HG03066 (cell line): ENCODE measurements around the gene DSCAML1.
"Not testable (repeated sequence)": the region's sequence is repeated elsewhere in the genome, so short reads cannot be mapped to it uniquely, and the experiment has no call there.

Experiments
- ATAC-seq: cut with Tn5 transposase; IDR thresholded peaks from one replicate; pipeline ENCODE4 v1.9.1; 2021; ENCODE audit warnings: low read depth; ENCODE audit not compliant: unreplicated experiment

Gene DSCAML1

DNA sequence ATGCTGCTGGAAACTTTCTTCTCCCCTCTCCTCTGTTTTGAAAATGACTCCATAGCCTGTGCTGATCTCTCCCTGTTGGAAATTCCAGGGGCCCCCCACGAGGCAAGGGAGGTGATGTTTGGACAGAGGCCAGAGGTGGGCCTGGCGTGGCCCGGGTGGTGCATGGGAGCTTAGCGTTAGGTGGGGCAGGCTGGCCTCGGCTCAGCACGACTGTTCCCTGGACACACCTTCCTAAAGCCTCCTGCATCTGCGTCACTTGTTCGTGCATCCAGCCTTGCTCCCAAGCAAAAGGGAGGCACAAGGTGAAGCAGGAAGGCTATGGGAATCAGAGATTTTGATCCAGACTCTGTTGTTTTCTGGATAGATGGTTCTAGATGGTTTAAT is 334.2 kb downstream of the DSCAML1 start:
- ATAC-seq = no peak

DNA sequence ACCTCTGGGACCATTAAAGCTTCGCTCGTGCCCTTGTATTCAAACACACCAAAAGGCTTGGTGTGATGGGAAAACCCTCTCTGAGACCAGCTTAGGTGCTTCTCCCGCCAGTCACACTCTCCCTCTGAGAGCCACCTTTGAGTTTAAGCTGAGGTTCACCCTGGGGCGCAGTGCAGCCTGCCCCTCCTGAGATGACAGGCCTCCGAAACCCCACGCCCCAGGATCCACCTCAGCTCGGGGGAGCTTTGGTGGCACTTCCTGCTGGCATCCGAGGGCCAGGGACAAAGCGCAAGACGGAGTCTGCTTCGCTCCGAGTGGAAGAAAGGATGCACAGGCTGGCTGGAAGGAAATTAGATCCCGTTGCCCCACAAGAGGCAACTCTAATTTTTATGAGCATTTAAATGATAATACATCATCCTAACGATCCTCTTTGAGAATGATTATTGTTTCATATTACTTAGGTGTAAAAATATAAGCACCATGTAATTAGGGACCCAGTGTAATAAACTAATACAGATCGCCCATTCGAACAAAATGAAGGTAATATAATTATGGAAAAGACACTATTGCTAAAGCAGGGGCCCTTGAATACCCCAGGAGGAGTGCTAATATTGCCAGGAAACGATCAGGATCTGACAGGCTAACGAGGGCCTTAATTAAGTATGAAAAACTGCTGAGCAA is 334.7 kb downstream of the DSCAML1 start:
- ATAC-seq = no peak

DNA sequence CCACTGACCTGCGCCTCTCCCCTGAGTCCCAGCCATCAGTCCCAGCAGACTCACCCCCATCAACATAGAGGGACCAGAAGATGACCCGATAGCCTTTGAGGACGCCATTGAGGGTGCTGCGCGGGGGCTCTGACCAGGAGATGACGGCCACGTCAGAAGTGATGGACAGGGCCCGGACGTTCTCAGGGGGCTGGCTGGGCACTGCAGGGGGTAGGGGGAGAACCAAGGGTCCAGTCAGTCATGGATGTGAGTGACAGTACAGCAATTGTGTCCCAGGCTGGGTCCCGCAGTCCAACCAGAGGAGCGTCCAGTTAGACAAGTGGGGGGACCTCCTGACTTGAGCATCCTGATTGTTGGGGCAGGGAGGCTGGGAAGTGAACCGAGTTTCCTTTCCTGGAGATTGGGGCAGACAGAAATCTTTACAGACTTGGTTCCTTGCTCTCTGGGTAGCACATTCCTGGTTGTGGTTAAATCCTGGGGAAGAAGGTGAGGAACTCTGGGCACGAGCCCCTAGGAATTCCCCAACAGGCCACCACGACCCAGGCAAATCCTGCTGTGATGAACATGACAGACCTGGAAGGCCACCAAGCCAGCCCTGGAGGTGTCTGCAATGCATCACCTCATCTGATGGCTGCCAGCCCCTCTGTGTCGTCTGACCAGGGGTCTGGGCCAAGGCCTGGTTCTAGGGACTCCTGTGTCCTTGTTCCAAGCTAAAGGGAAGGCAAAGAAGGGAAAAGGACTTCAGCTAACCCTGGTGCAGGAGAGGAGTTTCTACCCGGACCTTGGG is 335.4 kb downstream of the DSCAML1 start:
- no peak for ATAC-seq

DNA sequence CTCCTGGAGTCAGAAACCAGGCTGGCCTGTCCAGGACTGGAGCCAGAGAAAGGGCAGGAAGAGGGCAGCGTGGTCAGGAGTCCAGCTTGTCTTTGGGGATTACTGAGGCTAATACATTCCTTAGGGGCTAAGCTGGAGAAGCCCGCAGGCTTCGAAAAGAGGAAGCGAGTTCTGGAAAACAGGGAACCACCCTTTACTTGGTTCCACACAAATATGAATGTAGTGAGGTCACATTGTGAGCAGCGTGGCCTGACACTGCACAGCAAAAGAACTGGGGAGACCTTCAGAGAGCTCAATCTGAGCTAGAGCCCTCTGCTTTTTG is 337.1 kb downstream of the DSCAML1 start:
- ATAC-seq = no peak

DNA sequence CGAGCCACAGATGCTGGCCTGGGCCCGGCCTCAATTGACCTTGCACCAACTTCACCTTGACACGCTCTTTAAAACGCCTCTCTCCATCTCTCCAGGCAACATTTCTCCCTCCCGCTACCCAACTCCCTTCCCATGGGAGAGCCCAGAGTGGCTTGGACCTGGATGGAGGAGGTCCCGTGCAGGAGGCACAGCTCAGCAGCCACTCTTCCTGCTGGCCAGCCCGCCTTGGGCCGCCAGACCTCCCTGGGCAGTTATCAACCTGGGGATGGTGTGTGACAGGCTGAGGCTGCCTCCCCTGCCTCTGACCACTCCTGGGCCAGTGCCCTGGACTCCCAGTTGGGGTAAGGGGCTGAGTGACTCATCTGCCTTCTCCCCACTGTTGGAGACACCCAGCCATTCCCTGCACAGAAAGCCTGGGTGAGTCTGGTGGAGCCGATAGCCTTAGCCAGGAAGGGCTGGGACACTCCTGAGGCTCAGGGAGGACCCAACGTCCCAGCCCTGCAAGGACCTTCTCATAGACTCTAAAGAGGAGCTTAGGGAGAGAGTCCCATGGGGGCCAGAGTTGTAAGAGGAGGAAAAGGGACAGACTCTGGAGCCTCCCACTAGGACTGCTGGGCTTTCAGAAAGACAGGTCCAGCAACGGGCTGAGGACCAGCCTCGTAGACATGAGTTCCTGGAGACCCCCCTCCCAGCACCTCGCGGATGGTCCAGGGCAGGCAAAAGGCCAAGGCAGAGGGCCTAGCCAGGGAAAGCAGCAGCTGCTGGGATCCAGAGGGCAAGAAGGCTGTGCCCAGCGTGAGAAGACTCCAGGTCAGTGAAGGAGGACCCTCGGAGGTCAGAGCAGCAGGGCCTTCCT is 337.7 kb downstream of the DSCAML1 start:
- ATAC-seq = no peak

DNA sequence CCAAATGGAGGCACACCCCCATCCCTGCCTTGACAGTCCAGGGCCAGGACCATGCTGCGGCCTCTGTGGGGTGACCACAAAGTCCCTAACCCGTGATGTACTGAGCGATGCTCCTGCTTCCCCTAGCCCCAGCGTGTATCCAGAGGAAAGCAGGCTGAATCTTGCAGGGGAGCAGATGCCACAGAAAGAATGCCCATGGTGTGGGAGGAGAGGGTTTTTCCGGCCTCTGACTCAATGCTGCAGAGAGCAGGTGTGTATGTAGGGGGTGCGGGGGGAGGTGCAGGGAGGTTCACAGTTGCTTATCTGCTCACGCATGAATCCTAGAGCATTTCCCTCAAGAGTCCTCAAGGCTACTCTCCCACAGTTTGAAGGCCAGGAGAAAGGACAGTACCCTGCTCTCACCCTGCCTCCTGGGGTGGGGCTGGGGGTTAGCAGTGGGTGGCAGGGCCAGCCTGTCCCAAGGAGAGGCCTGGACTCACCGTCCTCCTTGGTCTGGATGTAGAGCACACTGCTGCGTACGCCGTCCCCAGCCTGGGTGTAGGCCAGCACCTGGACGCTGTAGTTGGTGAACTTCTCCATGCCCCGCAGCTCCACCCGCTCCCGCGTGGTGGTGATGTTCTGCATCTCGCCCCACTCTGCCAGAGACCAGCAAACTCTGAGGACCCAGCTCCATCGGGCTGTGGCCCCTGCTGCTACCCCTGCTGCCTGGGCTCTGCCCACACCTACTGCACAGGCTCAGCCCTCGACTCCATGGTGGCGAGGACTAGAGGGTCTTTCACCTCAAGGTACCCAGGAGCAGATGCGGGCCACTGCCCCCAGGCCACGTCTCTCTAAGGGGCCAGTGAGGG is 338.5 kb downstream of the DSCAML1 start:
- no peak for ATAC-seq

DNA sequence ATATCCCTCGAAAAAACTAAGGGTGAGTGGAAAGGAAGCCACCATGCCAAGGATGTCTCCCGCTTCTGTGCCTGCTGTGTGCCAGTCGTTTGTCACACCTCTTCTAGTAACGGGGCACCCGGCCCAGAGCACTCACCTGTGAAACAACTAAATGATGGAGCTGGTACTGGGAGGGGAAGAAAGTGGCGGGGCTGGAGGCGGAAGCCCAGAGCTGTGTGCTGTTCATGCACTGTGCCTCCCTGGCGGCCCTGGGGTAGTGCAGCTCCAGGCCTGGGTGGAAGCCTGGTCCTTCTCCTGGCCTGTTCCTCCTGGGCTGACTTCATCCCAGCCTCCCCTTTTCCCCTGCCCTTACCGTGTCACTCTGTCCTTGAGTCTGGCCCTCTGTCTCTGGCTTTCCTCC is 339.2 kb downstream of the DSCAML1 start:
- ATAC-seq = no peak

DNA sequence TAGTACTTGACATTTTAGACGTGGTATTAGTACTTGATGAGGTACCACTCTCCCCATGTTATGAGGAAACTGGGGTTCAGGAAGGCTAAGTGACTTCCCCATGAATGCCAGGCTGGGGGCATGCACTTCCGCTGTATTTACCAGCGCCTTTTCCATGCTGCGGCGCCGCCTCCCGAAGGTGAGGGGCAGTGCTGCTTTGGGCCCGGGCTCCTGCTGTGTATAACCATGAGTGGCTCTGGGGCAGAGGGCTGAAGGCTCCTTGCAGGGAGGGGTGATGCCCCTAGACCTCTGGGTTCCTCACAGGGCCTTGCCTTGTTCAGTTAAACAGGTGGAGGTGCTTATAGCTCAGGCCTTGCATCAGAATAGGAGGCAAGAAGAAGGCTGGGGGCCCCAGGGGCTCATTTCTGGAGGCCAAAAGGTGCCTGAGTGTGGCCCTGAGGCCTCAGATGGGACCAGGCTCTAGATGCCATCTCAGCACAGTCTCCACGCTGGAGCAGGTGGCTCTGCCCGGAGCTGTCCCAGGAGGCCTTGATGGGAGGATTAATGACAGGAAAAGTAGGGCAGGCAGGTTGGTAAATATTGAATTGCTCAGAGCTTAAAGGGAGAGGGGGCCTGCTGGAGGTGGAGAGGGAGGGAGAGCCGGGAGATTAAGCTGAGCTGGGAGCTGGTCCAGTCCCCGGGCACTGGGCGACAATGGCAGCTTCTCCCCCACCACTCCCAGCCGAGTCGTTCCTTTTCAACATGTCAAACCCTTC is 339.8 kb downstream of the DSCAML1 start:
- ATAC-seq = no peak

DNA sequence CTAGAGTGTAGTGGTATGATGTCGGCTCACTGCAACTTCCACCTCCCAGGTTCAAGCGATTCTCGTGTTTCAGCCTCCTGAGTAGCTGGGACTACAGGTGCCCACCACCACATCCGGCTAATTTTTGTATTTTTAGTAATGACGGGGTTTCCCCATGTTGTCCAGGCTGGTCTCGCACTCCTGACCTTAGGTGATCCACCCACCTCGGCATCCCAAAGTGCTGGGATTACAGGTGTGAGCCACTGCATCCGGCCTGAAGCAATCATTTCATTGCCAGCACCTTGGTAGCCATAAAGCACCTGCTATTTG is 340.3 kb downstream of the DSCAML1 start:
- not testable (repeated sequence) for ATAC-seq

DNA sequence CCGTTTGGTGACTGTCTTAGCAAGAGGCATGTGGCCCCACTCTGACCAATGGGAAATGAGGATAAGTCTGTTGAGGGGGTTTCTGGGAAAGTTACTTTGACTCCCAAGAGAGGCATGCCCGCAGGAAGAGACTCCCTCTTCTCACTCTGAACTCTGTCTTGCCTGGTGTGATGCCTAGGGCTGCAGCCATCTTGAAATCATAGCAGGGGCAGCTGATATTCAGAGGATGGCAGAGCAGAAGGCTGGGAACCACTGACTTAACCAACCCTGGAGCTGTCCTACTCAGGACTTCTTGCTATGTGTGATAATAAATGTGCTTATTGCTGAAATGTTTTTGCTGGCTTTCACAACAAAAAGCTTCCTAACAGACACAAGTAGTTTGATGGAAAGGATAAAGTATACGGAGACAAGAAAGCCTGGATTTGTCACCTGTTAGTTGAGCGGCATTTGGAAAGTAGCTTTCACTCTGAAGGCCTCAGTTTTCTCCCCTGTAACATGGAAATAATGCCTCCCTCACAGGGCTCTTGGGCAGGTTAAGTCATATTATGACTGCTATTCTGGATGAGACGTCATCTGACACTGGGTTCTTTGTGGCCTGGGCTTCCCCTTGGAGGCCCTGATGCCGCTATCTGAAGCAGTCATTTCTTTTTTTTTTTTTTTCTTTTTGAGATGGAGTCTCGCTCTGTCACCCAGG is 340.8 kb downstream of the DSCAML1 start:
- peak; percentile 57 for ATAC-seq

DNA sequence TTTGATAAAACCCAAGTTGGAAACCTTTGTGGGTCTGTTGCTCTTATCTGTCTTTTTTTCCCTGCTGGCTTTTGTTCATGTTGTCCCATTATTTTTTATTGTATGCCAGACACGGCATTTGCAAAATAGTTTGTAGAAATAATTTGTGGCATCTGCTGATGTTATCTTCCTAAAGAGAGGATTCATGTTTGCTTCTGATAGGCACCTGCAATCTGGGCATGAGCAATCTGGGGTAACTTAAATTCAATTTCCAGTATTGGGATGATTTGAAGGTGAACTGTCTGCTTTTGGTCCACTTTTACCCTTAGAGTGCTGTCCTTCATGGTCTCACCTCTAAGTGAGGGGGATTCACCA is 342.5 kb downstream of the DSCAML1 start:
- no peak for ATAC-seq

DNA sequence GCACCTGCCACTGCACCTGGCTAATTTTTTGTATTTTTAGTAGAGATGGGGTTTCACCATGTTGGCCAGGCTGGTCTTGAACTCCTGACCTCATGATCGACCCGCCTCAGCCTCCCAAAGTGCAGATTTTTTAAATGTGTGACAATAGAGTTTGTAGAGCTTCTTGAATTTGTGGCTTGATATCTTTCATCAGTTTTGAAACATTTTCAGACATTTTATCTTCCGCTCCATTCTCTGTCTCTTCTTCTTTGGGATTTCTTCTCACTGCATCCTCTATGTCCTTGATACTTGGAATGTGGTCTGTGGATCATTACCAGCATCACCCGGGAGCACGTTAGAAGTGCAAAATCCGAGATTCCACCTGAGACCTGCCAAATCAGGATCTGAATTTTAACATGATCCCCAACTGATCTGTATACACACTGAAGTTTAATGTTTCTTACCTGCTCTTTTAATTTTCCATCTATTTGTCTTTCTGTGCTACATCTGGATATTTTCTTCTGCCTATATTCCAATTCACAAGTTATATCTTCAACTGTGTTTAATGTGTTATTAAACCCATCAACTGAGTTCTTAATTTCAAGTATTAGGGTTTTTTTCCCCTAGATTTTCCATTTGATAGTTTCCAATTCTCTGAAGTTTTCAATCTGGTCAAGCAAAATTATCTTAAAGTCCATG is 343.0 kb downstream of the DSCAML1 start:
- no peak for ATAC-seq

DNA sequence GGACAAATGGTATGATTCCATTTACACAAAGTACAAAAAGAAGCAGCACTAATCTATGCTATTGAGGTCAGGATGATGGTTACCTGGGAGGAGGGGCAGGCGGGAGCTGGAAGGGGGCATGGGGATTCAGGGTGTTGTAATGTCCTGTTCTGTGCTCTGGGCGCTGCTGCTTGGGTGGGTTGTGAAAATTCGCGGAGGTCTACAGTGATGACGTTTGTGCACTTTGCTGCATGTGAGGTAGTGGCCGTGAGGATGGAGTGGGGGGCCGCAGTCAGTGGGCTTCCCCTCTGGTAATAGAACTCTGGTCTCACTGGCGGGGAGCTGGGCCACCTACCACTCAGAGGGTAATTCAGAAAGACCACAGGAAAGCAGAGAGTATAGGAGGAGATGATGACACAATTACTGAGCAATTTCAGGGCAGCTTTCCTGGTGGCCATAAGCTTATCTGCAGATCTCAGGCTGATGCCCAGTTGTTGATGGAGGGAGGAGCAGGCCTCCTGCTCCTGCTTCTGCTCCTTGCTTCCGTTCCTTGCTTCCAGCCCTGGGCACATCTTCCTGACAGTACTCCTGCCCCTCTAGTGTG is 347.8 kb downstream of the DSCAML1 start:
- no peak for ATAC-seq

DNA sequence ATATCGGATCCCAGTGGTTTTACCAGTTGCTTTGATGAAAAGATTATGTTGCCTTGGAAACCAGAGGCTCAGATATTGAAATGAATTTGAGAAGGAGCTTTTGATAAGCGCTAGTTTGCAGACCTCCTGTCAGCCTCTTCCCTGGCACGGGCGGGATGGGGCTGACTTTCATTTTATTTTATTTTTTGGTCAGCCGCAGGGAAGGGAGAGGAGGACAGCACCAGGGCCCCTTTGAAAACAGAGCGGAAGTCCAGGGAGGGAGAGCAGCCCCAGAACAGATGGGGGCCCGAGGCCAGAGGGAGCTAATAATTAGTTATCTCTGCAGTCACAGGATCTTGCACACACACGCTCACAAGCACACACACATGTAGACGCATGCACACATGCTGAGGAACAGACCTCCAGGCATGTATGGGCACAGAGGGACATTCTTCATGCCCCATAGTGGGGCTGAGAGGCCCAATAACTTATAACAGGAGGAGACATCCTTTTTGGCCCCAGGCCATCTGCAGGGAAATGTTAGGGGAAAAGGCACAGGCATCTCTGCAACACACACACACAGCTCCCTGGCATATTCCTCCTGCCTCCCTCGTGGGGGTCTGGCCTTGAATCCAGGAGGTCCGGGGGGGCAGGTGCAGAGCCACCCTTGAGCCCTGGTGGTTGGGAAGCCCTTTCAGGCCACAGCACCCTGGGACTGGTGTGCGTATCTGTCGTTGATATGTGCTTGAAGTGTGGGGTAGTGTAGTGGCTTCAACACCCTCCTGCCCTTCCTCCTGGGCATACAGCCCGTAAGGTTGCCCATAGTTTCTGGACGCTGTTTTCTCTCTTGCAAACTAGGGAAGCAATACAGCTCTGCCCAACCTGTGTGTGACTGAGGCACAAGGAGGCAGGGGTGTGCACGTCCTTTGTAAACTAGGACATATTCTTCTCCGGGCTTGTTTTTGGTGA is 352.0 kb downstream of the DSCAML1 start:
- no peak for ATAC-seq

DNA sequence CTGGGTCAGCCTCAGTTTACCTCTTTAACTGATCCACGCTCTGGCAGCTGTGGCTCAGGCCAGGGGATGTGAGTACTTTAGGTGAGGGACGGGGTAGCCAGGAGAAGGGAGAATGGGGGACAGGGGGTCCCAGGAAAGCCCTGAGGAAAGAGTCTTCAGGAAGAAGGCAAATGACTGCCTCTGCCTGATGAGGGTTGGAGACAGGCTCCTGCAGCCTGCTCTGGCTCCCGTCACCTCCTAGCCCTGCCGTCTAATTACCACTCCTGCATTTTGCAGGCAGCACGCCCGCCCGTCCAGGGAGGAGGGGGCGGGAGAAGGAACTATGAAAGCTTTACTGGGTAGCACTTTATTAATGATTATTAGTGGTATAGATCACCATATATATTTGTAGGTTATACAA is 352.8 kb downstream of the DSCAML1 start:
- no peak for ATAC-seq

DNA sequence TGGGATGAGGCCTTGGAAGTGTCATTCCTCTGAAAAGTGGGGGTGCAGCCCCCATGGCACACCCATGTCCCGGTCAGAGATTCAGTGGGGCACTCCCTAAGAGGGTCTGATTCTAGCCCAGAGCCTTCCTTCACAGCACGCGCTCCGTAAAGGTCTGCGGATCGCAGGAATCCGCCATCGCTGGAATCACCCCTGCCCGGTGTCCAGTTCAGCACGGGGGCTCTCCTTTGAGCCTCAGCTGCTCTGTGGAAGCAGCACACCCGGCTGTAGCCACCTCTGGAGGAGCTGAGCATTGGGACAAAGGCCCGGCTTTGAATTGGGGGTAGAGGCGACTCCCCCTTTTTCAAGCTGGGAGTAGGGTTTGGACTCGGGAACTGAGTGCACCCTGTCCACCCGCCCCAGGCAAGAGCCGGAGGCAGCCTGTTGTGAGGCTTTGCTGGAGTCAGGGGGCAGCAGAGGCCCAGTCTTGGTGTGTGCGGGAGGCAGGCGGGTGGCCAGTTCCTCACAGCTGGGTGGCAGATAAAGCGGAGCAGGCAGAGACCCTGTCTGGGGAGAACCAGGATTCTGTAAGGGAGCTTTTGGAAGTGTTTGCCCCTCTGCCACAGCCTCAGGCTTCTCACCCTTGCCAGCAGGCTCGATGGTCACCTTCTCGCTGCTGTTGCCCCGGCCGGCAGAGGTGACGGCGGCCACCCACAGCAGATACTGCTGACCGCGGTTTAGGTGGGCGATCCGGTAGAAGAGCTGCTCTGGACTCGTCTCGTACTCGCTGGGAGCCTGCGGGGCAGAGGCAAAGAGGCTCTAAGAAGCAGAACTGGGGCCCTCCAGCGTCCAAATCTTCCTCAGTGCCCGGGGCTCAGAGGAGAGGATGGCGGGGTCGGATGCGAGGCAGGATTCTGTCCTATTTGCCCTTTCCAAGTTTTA is 353.5 kb downstream of the DSCAML1 start:
- ATAC-seq = no peak

DNA sequence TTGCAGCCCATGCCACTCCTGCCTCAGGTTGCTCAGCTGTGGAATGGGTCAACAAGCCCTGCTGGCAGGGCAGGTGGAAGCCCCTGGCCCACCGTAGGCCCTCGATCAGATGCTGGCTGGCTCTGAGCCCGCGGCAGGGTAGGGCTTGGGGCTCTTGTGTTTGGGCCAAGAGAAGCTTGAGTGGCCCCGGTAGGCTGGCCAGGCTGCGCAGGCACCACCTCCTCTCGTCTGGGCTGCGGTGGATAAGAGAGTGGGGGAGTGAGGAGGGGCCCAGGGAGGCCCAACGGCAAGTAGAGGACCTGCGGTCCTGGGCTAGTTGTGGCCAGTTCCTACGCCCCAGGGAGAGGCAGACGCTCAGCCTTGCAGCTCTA is 354.2 kb downstream of the DSCAML1 start:
- ATAC-seq = no peak
